ENCODE measurements around the gene LAMC1.

DNA sequence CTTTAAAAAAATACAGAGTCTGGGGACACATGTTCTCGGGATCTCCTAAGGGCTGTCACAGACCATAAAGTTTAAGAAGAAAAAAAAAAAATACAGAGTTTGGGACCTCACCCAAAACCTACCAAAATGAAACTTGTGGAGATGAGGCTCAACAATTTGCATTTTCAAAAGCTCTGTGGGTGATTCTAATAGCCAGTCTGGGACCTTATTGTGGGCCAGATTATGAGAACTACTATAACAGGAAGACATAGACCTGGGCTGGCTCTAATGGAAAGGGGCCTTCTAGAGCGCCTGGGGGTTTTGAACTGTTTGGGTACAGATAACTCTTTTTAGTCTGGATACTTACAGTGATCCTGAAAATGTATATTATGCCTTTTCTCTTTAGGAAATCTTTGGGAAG lies 69.1 kb downstream of the LAMC1 start:
- TF ChIP-seq, protein P1, sequence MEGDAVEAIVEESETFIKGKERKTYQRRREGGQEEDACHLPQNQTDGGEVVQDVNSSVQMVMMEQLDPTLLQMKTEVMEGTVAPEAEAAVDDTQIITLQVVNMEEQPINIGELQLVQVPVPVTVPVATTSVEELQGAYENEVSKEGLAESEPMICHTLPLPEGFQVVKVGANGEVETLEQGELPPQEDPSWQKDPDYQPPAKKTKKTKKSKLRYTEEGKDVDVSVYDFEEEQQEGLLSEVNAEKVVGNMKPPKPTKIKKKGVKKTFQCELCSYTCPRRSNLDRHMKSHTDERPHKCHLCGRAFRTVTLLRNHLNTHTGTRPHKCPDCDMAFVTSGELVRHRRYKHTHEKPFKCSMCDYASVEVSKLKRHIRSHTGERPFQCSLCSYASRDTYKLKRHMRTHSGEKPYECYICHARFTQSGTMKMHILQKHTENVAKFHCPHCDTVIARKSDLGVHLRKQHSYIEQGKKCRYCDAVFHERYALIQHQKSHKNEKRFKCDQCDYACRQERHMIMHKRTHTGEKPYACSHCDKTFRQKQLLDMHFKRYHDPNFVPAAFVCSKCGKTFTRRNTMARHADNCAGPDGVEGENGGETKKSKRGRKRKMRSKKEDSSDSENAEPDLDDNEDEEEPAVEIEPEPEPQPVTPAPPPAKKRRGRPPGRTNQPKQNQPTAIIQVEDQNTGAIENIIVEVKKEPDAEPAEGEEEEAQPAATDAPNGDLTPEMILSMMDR (conservative IDR thresholded peaks at IDR 0.05; ENCODE audit: low read depth, low read length) = no peak
- TF ChIP-seq POLR2A (IDR thresholded peaks at IDR 0.05; ENCODE audit: low read depth, low read length) (no peak), RFX5 (IDR thresholded peaks at IDR 0.05; ENCODE audit: low read depth, low read length) (no peak), RAD21 (IDR thresholded peaks at IDR 0.05; ENCODE audit: low read length) (no peak), NFE2L2 (IDR thresholded peaks at IDR 0.05; ENCODE audit: low read depth, low read length) (no peak), CHD1 (IDR thresholded peaks at IDR 0.05; ENCODE audit: low read depth, low read length) (no peak), BHLHE40 (IDR thresholded peaks at IDR 0.05; ENCODE audit: low read depth, low read length) (no peak), USF2 (IDR thresholded peaks at IDR 0.05; ENCODE audit: low read depth, low read length) (no peak), FOS (IDR thresholded peaks at IDR 0.05; ENCODE audit: low read depth, low read length) (no peak), SMC3 (IDR thresholded peaks at IDR 0.05; ENCODE audit: low read depth, low read length) (no peak), RCOR1 (IDR thresholded peaks at IDR 0.05; ENCODE audit: insufficient replicate concordance, low read length) (no peak)

Measured in IMR-90 (cell line).